HCT116 (cell line): ENCODE results near the gene CD72. TPM values are rescaled to one million over a fixed set of nuclear protein-coding genes. Genes with fewer than 3 reads are reported as not detected.

Experiments used
- ATAC-seq: fragments of 200-7000 bp; cut with Tn5 transposase; 2 replicates; pipeline ENCODE4 v1.9.1; 2020; ENCODE audit warnings: mild to moderate bottlenecking, moderate library complexity
- BruUV-seq: library from RNA; stranded (reverse); fragments of 400-500 nt; replicated peaks from 2 replicates; lab custom pipeline; 2021; lab: Mats Ljungman, UMichigan
- CTCF ChIA-PET: fragments of 300-600 bp; sonication (Branson Sonifier 250); formaldehyde crosslinking; loops from one replicate; lab custom pipeline; 2021; ENCODE audit warnings: antibody characterized with exemption; lab: Charles Lee
- POLR2A ChIA-PET: fragments of 300-600, 350-600 bp; sonication (Branson Sonifier 250); formaldehyde crosslinking; loops from one replicate; lab custom pipeline; 2021; ENCODE audit warnings: antibody characterized with exemption; lab: Charles Lee
- RAD21 ChIA-PET, 2 experiments: fragments of 300-600 bp; sonication (Branson Sonifier 250); formaldehyde crosslinking; loops; one replicate each; lab custom pipeline; 2023; ENCODE audit warnings: low total read pairs in 2 of 2; ENCODE audit not compliant: uncharacterized antibody in 2 of 2, unreplicated experiment in 2 of 2, low non-redundant PET in 1 of 2; lab: Charles Lee
- DNase-seq: peaks from one replicate; pipeline ENCODE4 v3.0.0-alpha.2; 2010; ENCODE audit warnings: low read depth, low spot score
- H2AFZ ChIP-seq: fragments of 200-600 bp; shearing (Covaris generic), sonication (generic); 2 replicates; pipeline ENCODE4 v1.6.1; 2017; ENCODE audit warnings: low read depth, mixed run types, mixed read lengths, antibody characterized with exemption, low read length; ENCODE audit not compliant: poor library complexity, severe bottlenecking
- H3K27ac ChIP-seq: 2 replicates; pipeline ENCODE4 v1.5.1; 2012; ENCODE audit warnings: low read depth, low read length
- H3K27me3 ChIP-seq: fragments of 200-600 bp; sonication (generic); 2 replicates; pipeline ENCODE4 v1.6.1; 2016; ENCODE audit warnings: mixed run types, low read length, mixed read lengths; ENCODE audit not compliant: insufficient read depth
- H3K36me3 ChIP-seq, 2 experiments: fragments of 200-500 bp in 1 of 2; fragments of 200-600 bp in 1 of 2; sonication (Bioruptor generic) in 1 of 2; sonication (generic) in 1 of 2; 2 replicates each; pipeline versions ENCODE4 v1.5.1 to v1.6.1; 2014 to 2016; ENCODE audit warnings: low read length in 2 of 2, inconsistent platforms in 1 of 2, mixed read lengths in 1 of 2, mixed run types in 1 of 2; ENCODE audit not compliant: insufficient read depth in 2 of 2, control insufficient read depth in 1 of 2
- H3K4me1 ChIP-seq, 2 experiments: fragments of 200-600 bp in 1 of 2; sonication (generic) in 1 of 2; 2 replicates each; pipeline versions ENCODE4 v1.5.1 to v1.6.1; 2012 to 2017; ENCODE audit warnings: low read length in 2 of 2, inconsistent platforms in 1 of 2, mild to moderate bottlenecking in 1 of 2, mixed read lengths in 1 of 2, mixed run types in 1 of 2, moderate library complexity in 1 of 2; ENCODE audit not compliant: insufficient read depth in 2 of 2, control insufficient read depth in 1 of 2
- H3K4me2 ChIP-seq: fragments of 200-600 bp; sonication (generic); 2 replicates; pipeline ENCODE4 v1.6.1; 2017; ENCODE audit warnings: mixed run types, low read length, mixed read lengths
- H3K4me3 ChIP-seq, 2 experiments: fragments of 200-600 bp in 1 of 2; sonication (generic) in 1 of 2; replicated peaks in 1 of 2; 2 replicates each; pipeline ENCODE4 v1.5.1; 2011 to 2016; ENCODE audit warnings: low read length in 2 of 2, control low read depth in 1 of 2, low read depth in 1 of 2, mild to moderate bottlenecking in 1 of 2, mixed read lengths in 1 of 2, mixed run types in 1 of 2
- H3K79me2 ChIP-seq: fragments of 200-600 bp; sonication (generic); 2 replicates; pipeline ENCODE4 v1.6.1; 2017; ENCODE audit warnings: mild to moderate bottlenecking, mixed run types, low read length, moderate library complexity, mixed read lengths; ENCODE audit not compliant: insufficient read depth
- H3K9ac ChIP-seq: fragments of 200-600 bp; sonication (generic); 2 replicates; pipeline ENCODE4 v1.6.1; 2016; ENCODE audit warnings: low read length, mixed read lengths
- H3K9me2 ChIP-seq: fragments of 200-600 bp; sonication (generic), shearing (Covaris generic); 2 replicates; pipeline ENCODE4 v1.6.1; 2017; ENCODE audit warnings: mixed run types, mild to moderate bottlenecking, moderate library complexity; ENCODE audit not compliant: insufficient read depth
- H3K9me3 ChIP-seq, 2 experiments: fragments of 200-500 bp in 1 of 2; fragments of 200-600 bp in 1 of 2; sonication (Bioruptor generic) in 1 of 2; sonication (generic) in 1 of 2; 2 replicates each; pipeline ENCODE4 v1.6.1; 2014 to 2017; ENCODE audit warnings: low read length in 2 of 2, mixed read lengths in 2 of 2, inconsistent platforms in 1 of 2, low read depth in 1 of 2, mild to moderate bottlenecking in 1 of 2, mixed run types in 1 of 2, moderate library complexity in 1 of 2; ENCODE audit not compliant: control insufficient read depth in 1 of 2, insufficient read depth in 1 of 2
- H4K20me1 ChIP-seq: fragments of 200-600 bp; sonication (generic), shearing (Covaris generic); 2 replicates; pipeline ENCODE4 v1.6.1; 2017; ENCODE audit warnings: mixed run types, mild to moderate bottlenecking, moderate library complexity; ENCODE audit not compliant: insufficient read depth
- CEBPB ChIP-seq: IDR thresholded peaks from 2 replicates; pipeline ENCODE4 v1.6.1; 2012; ENCODE audit warnings: low read depth
- EGR1 ChIP-seq: IDR thresholded peaks from 2 replicates; pipeline ENCODE4 v1.6.1; 2012; ENCODE audit warnings: low read depth
- ELF1 ChIP-seq: IDR thresholded peaks from 2 replicates; pipeline ENCODE4 v1.6.1; 2012; ENCODE audit warnings: low read depth, borderline replicate concordance
- EZH2 ChIP-seq: fragments of 200-600 bp; sonication (generic); IDR thresholded peaks from 2 replicates; pipeline ENCODE4 v1.6.1; 2017; ENCODE audit warnings: antibody characterized with exemption, mixed run types
- EZH2phosphoT487 ChIP-seq: fragments of 200-600 bp; IDR thresholded peaks from 2 replicates; pipeline ENCODE4 v1.6.1; 2018; ENCODE audit warnings: antibody characterized with exemption, borderline replicate concordance
- FOSL1 ChIP-seq: IDR thresholded peaks from 2 replicates; pipeline ENCODE4 v1.6.1; 2012; ENCODE audit warnings: low read depth
- JUND ChIP-seq: IDR thresholded peaks from 2 replicates; pipeline ENCODE4 v1.6.1; 2012
- POLR2A ChIP-seq: IDR thresholded peaks from 2 replicates; pipeline ENCODE4 v1.7.0; 2011; ENCODE audit warnings: borderline replicate concordance; ENCODE audit not compliant: insufficient read depth, insufficient read length; ENCODE audit errors: extremely low read depth
- POLR2AphosphoS5 ChIP-seq: IDR thresholded peaks from 2 replicates; pipeline ENCODE4 v1.6.1; 2011; ENCODE audit warnings: mild to moderate bottlenecking, low read depth, low read length, moderate library complexity
- RAD21 ChIP-seq: IDR thresholded peaks from 2 replicates; pipeline ENCODE4 v1.6.1; 2012; ENCODE audit warnings: low read depth, mild to moderate bottlenecking
- SP1 ChIP-seq: IDR thresholded peaks from 2 replicates; pipeline ENCODE4 v1.6.1; 2012; ENCODE audit warnings: low read depth
- SRF ChIP-seq: IDR thresholded peaks from 2 replicates; pipeline ENCODE4 v1.6.1; 2012; ENCODE audit warnings: low read depth
- TCF7L2 ChIP-seq: IDR thresholded peaks from 2 replicates; pipeline ENCODE4 v1.7.0; 2011; ENCODE audit warnings: borderline replicate concordance, inconsistent platforms; ENCODE audit not compliant: insufficient read depth, insufficient read length; ENCODE audit errors: extremely low read depth
- ZFX ChIP-seq: fragments of 450-650 bp; IDR thresholded peaks from 2 replicates; pipeline ENCODE4 v1.6.1; 2017
- ZNF274 ChIP-seq: fragments of 200-500 bp; sonication (Bioruptor generic); IDR thresholded peaks from 2 replicates; pipeline ENCODE4 v1.6.1; 2014; ENCODE audit warnings: mild to moderate bottlenecking, low read depth, low read length, inconsistent platforms
- intact Hi-C: fragments of 100-400 bp; cut with micrococcal nuclease; formaldehyde crosslinking; loops from 2 replicates; pipeline ENCODE4 v1.10.0; 2022
- total RNA-seq: library from RNA; stranded (reverse); gene quantifications from one replicate; pipeline ENCODE4 v1.2.1, GENCODE V29; 2021; ENCODE audit not compliant: unreplicated experiment
- TF ChIP-seq, protein P1 (sequence below): IDR thresholded peaks from 2 replicates; pipeline ENCODE4 v1.6.1; 2012
- TF ChIP-seq, protein P2 (sequence below): IDR thresholded peaks from 2 replicates; pipeline ENCODE4 v1.6.1; 2012; ENCODE audit warnings: low read depth
- TF ChIP-seq, protein P3 (sequence below): IDR thresholded peaks from 2 replicates; pipeline ENCODE4 v1.6.1; 2011; ENCODE audit warnings: mild to moderate bottlenecking, low read length, moderate library complexity; ENCODE audit not compliant: insufficient replicate concordance; ENCODE audit errors: extremely low read depth
- TF ChIP-seq, protein P4 (sequence below): IDR thresholded peaks from 2 replicates; pipeline ENCODE4 v1.6.1; 2012

The CD72 gene
- total RNA-seq, 1 experiment from 2014 or later, result 1.6 TPM

DNA sequence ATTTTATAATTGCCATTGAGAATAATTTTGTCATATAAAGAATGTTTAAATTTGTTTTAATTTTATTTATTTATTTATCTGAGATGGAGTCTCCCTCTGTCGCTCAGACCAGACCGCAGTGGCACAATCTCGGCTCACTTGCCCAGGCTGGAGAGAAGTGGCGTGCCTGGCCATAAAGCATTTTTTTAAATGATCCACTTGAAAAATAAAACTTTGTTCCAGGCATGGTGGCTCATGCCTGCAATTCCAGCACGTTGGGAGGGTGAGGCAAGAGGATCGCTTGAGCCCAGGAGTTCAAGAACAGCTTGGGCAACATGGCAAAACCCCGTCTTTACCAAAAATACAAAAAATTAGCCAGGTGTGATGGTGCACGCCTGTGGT, 34.6 kb upstream of the CD72 start:
- RAD21 ChIA-PET, result no interaction called here
- Histone ChIP-seq H3K79me2 (no peaks in the 10 kb centered on the region), H3K9me3 (no peaks in the 10 kb centered on the region), H3K4me3 (no peak overlapping the region), H3K9me2 (no peaks in the 10 kb centered on the region), H3K27ac (no peak overlapping the region), H4K20me1 (no peaks in the 10 kb centered on the region), H2AFZ (no peak overlapping the region), H3K36me3 (no peaks in the 10 kb centered on the region), H3K4me2 (no peak overlapping the region), H3K4me1 (peaks cover 5 to 19% of the 10 kb centered on the region in 2 experiments; a peak in 3 of 4 replicates), H3K27me3 (no peaks in the 10 kb centered on the region), H3K9ac (no peak overlapping the region)
- DNase-seq (no peak), ATAC-seq (no peak)
- CTCF ChIA-PET, result no interaction called here
- TF ChIP-seq TCF7L2 (no peak), EZH2phosphoT487 (no peak), POLR2AphosphoS5 (no peak), JUND (no peak), EGR1 (no peak), ZFX (no peak), POLR2A (no peak), SRF (no peak), ELF1 (no peak), EZH2 (no peak), ZNF274 (no peak), SP1 (no peak), CEBPB (no peak), FOSL1 (no peak), RAD21 (no peak)
- TF ChIP-seq, protein P1, sequence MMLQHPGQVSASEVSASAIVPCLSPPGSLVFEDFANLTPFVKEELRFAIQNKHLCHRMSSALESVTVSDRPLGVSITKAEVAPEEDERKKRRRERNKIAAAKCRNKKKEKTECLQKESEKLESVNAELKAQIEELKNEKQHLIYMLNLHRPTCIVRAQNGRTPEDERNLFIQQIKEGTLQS, result no peak
- TF ChIP-seq, protein P2, sequence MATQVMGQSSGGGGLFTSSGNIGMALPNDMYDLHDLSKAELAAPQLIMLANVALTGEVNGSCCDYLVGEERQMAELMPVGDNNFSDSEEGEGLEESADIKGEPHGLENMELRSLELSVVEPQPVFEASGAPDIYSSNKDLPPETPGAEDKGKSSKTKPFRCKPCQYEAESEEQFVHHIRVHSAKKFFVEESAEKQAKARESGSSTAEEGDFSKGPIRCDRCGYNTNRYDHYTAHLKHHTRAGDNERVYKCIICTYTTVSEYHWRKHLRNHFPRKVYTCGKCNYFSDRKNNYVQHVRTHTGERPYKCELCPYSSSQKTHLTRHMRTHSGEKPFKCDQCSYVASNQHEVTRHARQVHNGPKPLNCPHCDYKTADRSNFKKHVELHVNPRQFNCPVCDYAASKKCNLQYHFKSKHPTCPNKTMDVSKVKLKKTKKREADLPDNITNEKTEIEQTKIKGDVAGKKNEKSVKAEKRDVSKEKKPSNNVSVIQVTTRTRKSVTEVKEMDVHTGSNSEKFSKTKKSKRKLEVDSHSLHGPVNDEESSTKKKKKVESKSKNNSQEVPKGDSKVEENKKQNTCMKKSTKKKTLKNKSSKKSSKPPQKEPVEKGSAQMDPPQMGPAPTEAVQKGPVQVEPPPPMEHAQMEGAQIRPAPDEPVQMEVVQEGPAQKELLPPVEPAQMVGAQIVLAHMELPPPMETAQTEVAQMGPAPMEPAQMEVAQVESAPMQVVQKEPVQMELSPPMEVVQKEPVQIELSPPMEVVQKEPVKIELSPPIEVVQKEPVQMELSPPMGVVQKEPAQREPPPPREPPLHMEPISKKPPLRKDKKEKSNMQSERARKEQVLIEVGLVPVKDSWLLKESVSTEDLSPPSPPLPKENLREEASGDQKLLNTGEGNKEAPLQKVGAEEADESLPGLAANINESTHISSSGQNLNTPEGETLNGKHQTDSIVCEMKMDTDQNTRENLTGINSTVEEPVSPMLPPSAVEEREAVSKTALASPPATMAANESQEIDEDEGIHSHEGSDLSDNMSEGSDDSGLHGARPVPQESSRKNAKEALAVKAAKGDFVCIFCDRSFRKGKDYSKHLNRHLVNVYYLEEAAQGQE, result no peak
- TF ChIP-seq, protein P3, sequence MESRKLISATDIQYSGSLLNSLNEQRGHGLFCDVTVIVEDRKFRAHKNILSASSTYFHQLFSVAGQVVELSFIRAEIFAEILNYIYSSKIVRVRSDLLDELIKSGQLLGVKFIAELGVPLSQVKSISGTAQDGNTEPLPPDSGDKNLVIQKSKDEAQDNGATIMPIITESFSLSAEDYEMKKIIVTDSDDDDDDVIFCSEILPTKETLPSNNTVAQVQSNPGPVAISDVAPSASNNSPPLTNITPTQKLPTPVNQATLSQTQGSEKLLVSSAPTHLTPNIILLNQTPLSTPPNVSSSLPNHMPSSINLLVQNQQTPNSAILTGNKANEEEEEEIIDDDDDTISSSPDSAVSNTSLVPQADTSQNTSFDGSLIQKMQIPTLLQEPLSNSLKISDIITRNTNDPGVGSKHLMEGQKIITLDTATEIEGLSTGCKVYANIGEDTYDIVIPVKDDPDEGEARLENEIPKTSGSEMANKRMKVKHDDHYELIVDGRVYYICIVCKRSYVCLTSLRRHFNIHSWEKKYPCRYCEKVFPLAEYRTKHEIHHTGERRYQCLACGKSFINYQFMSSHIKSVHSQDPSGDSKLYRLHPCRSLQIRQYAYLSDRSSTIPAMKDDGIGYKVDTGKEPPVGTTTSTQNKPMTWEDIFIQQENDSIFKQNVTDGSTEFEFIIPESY, result no peak
- TF ChIP-seq, protein P4, sequence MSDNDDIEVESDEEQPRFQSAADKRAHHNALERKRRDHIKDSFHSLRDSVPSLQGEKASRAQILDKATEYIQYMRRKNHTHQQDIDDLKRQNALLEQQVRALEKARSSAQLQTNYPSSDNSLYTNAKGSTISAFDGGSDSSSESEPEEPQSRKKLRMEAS, result no peak
- POLR2A ChIA-PET, result no interaction called here
- intact Hi-C loops, result loop anchor here (10.0 kb wide), 1 partner anchor 538 kb away; the partner anchor contains the start of gene ATOSB
- BruUV-seq, result no TSS peak
